IMR-90 (cell line): ENCODE results near the gene MUC6.

Experiments
- POLR2A ChIP-seq: IDR thresholded peaks from 2 replicates; pipeline ENCODE4 v1.6.1; 2012; ENCODE audit warnings: mild to moderate bottlenecking, low read depth, low read length
- RCOR1 ChIP-seq: IDR thresholded peaks from 2 replicates; pipeline ENCODE4 v1.6.1; 2012; ENCODE audit warnings: mild to moderate bottlenecking, low read length, improper control_type of control experiment; ENCODE audit not compliant: insufficient replicate concordance
- TF ChIP-seq, protein P1 (sequence below): conservative IDR thresholded peaks from 2 replicates; pipeline ENCODE4 v1.5.1; 2012; ENCODE audit warnings: mild to moderate bottlenecking, low read depth, low read length, improper control_type of control experiment

DNA sequence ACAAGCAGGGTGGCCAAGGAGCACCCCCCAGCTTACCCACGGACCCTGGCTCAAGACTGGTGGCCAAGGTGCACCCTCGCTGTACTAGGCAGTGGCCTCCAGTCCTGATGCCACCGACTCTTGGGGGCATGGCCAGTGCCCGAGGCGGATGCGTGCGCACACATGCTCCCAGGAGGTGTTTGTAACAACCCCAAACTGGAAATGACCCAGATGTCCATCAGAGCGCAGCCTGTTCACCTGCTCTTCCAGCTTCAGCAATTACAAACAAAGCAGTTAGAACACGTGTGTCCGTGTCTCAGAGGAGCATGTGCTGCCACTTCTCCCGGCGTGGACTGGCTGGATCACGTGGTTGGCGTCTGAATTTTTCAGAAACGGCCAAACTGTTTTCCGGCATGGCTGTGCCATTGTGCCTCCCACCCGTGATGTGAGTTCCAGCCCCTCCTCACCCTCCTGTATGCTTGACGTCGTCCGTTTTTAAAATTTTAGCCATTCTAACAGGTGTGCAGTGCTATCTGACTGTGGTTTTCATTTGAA, 7.1 kb upstream of the MUC6 start:
- TF ChIP-seq, protein P1, sequence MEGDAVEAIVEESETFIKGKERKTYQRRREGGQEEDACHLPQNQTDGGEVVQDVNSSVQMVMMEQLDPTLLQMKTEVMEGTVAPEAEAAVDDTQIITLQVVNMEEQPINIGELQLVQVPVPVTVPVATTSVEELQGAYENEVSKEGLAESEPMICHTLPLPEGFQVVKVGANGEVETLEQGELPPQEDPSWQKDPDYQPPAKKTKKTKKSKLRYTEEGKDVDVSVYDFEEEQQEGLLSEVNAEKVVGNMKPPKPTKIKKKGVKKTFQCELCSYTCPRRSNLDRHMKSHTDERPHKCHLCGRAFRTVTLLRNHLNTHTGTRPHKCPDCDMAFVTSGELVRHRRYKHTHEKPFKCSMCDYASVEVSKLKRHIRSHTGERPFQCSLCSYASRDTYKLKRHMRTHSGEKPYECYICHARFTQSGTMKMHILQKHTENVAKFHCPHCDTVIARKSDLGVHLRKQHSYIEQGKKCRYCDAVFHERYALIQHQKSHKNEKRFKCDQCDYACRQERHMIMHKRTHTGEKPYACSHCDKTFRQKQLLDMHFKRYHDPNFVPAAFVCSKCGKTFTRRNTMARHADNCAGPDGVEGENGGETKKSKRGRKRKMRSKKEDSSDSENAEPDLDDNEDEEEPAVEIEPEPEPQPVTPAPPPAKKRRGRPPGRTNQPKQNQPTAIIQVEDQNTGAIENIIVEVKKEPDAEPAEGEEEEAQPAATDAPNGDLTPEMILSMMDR: no peak
- TF ChIP-seq RCOR1: no peak
- no peak for TF ChIP-seq POLR2A
